ENCODE data around the gene FAM193B. TPM values are rescaled to one million over a fixed set of nuclear protein-coding genes. Genes with fewer than 3 reads are reported as not detected.

FAM193B gene
- total RNA-seq, 3 donors from 2014 or later (not counting 1 experiment from before 2014, with no cell fraction given), result 203 to 235 (median 216) TPM

DNA sequence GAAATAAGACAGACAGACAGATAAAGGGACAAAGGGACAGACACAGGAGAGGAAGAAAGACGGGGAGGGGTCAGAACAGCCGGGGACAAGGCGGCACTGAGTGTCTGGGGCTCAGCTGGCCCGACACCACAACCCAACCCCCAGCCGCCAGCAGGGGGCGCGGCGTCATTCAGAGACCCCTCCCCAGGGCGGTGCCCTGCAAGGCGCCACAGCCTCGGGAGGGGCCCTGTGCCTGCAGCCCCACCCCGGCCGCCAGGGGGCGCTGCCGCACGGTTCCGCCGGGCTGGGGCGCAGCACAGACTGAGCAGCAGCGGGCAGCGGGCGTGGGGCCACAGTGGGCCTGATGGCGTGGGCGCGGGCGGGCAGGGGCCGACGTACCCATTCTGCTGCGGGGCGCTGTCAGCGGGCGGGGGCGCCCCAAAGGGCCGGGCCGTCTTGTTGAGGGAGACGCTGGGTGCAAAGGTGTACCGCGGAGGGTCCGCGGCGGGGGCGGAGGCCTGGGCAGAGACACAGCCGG is 62.9 kb downstream of the FAM193B start:
- H3K36me3 Mint-ChIP-seq, result no peaks in the 10 kb centered on the region
- WGBS (ENCODE audit: insufficient coverage), result 88% methylated on average over 37 of the region's 43 CpGs
- ATAC-seq, result peak in 1 of 3 donors; percentile 17
- TF ChIP-seq, protein P1, sequence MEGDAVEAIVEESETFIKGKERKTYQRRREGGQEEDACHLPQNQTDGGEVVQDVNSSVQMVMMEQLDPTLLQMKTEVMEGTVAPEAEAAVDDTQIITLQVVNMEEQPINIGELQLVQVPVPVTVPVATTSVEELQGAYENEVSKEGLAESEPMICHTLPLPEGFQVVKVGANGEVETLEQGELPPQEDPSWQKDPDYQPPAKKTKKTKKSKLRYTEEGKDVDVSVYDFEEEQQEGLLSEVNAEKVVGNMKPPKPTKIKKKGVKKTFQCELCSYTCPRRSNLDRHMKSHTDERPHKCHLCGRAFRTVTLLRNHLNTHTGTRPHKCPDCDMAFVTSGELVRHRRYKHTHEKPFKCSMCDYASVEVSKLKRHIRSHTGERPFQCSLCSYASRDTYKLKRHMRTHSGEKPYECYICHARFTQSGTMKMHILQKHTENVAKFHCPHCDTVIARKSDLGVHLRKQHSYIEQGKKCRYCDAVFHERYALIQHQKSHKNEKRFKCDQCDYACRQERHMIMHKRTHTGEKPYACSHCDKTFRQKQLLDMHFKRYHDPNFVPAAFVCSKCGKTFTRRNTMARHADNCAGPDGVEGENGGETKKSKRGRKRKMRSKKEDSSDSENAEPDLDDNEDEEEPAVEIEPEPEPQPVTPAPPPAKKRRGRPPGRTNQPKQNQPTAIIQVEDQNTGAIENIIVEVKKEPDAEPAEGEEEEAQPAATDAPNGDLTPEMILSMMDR (IDR thresholded peaks at IDR 0.05), result no peak
- Histone ChIP-seq H3K4me3 (ENCODE audit: low read length) (no peak overlapping the region), H3K36me3 (ENCODE audit: control insufficient read depth, insufficient read depth, low read length) (no peaks in the 10 kb centered on the region), H3K9me3 (ENCODE audit: control insufficient read depth, insufficient read depth, low read length) (no peaks in the 10 kb centered on the region), H3K27me3 (ENCODE audit: control insufficient read depth, insufficient read depth, low read length) (no peaks in the 10 kb centered on the region), H3K27ac (ENCODE audit: low read length) (no peak overlapping the region), H3K4me1 (ENCODE audit: control insufficient read depth, insufficient read depth, low read length) (peaks cover 37% of the 10 kb centered on the region)
- no peaks in the 10 kb centered on the region for H3K27me3 Mint-ChIP-seq (ENCODE audit: low read depth in 2 of 2)
- peaks cover 0 to 32% of the 10 kb centered on the region in 2 donors for H3K4me1 Mint-ChIP-seq
- no peaks in the 10 kb centered on the region for H3K9me3 Mint-ChIP-seq
- DNase-seq, result peak in 1 of 2 donors; percentile 42
- H3K27ac Mint-ChIP-seq, result peak overlapping the region in 1 of 2 donors; percentile 45
- intact Hi-C loops (cut with micrococcal nuclease), result loop anchor here (10.0 kb wide), 1 partner anchor 377 kb away; no protein-coding TSS in a partner anchor
- H3K4me3 Mint-ChIP-seq, result no peak overlapping the region

GRCh38 chr5:177490992-177491391 is 63.4 kb downstream of the FAM193B start:
- H3K36me3 ChIP-seq (ENCODE audit: control insufficient read depth, insufficient read depth, low read length), result no peaks in the 10 kb centered on the region
- H3K4me3 ChIP-seq (ENCODE audit: low read length), result no peak overlapping the region
- 97% methylated on average over 16 of the region's 16 CpGs for WGBS (ENCODE audit: insufficient coverage)
- no peaks in the 10 kb centered on the region for H3K9me3 ChIP-seq (ENCODE audit: control insufficient read depth, insufficient read depth, low read length)
- H3K4me1 ChIP-seq (ENCODE audit: control insufficient read depth, insufficient read depth, low read length), result peaks cover 33% of the 10 kb centered on the region
- H3K27ac ChIP-seq (ENCODE audit: low read length), result no peak overlapping the region
- H3K27me3 ChIP-seq (ENCODE audit: control insufficient read depth, insufficient read depth, low read length), result no peaks in the 10 kb centered on the region
- TF ChIP-seq, protein P1 (IDR thresholded peaks at IDR 0.05), result no peak
- H3K36me3 Mint-ChIP-seq, result no peaks in the 10 kb centered on the region
- H3K4me3 Mint-ChIP-seq, result no peak overlapping the region
- intact Hi-C loops (cut with micrococcal nuclease), result loop anchor here (10.0 kb wide), 1 partner anchor 376 kb away; no protein-coding TSS in a partner anchor
- no peak for ATAC-seq
- H3K9me3 Mint-ChIP-seq, result no peaks in the 10 kb centered on the region
- H3K4me1 Mint-ChIP-seq, result peaks cover 0 to 28% of the 10 kb centered on the region in 2 donors
- peak overlapping the region in 1 of 2 donors; percentile 45 for H3K27ac Mint-ChIP-seq
- DNase-seq, result no peak
- H3K27me3 Mint-ChIP-seq (ENCODE audit: low read depth in 2 of 2), result no peaks in the 10 kb centered on the region

- no peaks in the 10 kb centered on the region for H3K36me3 ChIP-seq (ENCODE audit: control insufficient read depth, insufficient read depth, low read length)
- 93% methylated on average over 15 of the region's 15 CpGs for WGBS (ENCODE audit: insufficient coverage)
- H3K9me3 ChIP-seq (ENCODE audit: control insufficient read depth, insufficient read depth, low read length), result no peaks in the 10 kb centered on the region
- TF ChIP-seq, protein P1 (IDR thresholded peaks at IDR 0.05), result no peak
- Mint-ChIP-seq H3K9me3 (no peaks in the 10 kb centered on the region), H3K4me3 (no peak overlapping the region), H3K36me3 (no peaks in the 10 kb centered on the region), H3K4me1 (peaks cover 0 to 28% of the 10 kb centered on the region in 2 donors), H3K27me3 (ENCODE audit: low read depth in 2 of 2) (no peaks in the 10 kb centered on the region), H3K27ac (peak overlapping the region in 1 of 2 donors; percentile 45)
- DNase-seq, result no peak
- peaks cover 27% of the 10 kb centered on the region for H3K4me1 ChIP-seq (ENCODE audit: control insufficient read depth, insufficient read depth, low read length)
- H3K27ac ChIP-seq (ENCODE audit: low read length), result no peak overlapping the region
- no peak overlapping the region for H3K4me3 ChIP-seq (ENCODE audit: low read length)
- no peaks in the 10 kb centered on the region for H3K27me3 ChIP-seq (ENCODE audit: control insufficient read depth, insufficient read depth, low read length)
- no peak for ATAC-seq
- intact Hi-C loops (cut with micrococcal nuclease), result loop anchor here (10.0 kb wide), 1 partner anchor 376 kb away; no protein-coding TSS in a partner anchor
Observed at GRCh38 chr5:177490311-177490991, 63.9 kb downstream of the FAM193B start.

Data from natural killer cell (primary cell).